Pulmonary artery endothelial cell (primary cell): ENCODE results near the gene PSD. TPM values are rescaled to one million over a fixed set of nuclear protein-coding genes. Genes with fewer than 3 reads are reported as not detected.
A peak's percentile ranks its signal among the peaks of the same experiment; 100 is the strongest.
"Not testable (repeated sequence)": the region's sequence is repeated elsewhere in the genome, so short reads cannot be mapped to it uniquely, and the experiment has no call there.

Experiments
- DNase-seq: peaks from one replicate; pipeline ENCODE4 v3.0.0-alpha.2; 2011; ENCODE audit warnings: low read depth, low spot score
- total RNA-seq: library from RNA; depleted of rRNA; stranded (reverse); fragments of >200 nt; gene quantifications from 2 replicates; pipeline ENCODE4 v1.2.3, GENCODE V29; 2014

Gene PSD
- total RNA-seq: 0.07 and 0.14 TPM in 2 replicates

DNA sequence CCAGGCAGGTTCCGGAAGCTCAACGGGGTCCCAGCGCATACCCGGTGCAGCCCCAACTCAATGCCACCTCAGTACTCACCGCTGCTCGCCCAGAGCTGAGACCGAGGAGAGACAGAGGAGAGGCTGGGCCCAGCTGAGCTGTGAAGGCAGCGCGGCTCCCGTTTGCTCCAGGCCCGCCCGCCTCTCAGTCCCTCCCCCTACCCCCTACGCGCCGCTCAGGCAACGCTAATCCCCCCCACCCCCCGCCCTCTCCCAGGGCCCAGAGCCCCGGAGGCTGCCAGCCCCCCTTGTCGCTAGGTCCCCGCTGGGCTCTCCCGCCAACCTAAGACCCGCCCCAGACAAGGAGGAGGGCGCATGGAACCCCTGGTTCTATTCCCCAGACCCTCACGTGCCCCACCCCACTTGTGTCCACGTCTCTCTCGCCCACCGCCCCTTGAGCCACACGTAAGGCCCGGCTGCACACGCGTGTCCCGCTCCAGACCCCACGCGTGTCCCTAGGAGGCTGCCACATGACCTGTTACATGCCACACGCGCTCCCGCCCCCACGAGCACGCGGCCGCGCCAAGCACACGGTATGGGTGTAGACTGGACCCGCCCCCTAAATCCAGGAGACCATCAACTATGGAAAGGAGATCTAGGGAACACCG is at the start of gene PSD:
TSS of gene PSD (minus strand) at position 164 of the 647 bp plus-strand sequence. CDS start 1,747 bp downstream, outside the sequence.
- no peak for DNase-seq

GRCh38 chr10:102467971-102468438 is 49.4 kb upstream of the PSD start:
- DNase-seq: no peak

DNA sequence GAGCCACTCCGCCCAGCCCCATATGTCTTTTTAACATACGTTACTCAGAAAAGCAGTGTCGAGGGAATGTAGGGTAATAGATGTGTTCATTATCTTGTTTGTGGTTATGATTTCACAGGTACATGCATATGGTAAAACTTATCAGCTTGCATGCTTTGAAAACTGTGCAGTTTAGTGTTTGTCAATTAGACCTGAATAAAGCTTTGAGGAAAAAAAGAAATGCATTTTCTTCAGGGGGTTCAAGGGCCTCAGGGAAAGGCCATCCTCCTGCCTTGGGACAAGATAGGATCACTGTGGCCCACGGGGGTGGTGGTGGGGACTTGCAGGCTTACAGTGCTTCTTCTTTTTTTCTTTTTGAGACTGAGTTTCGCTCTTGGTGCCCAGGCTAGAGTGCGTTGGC is 48.7 kb upstream of the PSD start:
- DNase-seq: no peak

DNA sequence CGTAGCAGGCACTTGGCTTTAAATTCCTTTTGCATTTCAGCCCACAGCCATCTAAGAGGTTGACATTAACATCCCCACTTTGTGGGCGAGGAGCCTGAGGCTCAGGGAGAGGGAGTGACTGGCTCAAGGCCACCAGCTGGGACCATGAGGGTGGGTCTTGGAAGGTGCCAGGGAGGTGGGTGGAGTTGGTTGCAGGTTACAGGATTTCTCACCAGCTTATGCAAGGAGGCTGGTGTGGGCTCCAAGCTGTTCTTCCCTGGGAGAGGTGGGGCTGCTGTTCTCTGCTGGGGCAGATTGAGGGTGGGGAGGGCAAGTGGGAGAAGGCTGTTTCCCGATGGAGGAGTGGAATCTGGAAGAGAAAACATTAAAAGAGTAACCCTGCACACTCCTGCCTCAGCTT is 46.9 kb upstream of the PSD start:
- no peak for DNase-seq

GRCh38 chr10:102463983-102464382 is 45.4 kb upstream of the PSD start:
- no peak for DNase-seq

DNA sequence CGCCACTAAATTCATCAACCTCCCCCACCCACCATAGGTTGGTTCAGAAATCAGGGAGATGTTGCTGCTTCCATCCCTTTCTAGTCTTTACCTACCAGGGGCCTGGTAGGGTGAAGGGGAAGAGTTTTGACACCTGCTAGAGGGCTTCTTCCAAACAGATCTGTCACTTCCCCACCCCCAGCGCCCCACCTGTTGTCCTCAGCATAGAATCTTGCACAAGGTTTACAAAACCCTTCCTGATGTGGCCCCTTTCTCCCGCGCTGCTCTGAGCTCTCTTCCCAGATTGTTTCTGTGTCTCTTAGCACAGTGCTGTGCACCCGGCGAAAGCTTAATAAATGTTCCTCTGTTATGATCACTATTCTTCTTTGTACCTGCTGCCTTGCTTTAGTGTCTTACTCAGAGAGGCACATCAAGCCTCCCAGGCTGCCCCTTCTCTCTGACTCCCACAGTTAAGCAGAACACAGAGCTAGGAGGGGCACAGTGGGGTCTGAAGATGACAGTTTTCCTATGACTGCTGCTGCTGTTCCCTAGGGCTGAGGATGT is 44.0 kb upstream of the PSD start:
- no peak for DNase-seq

- DNase-seq: no peak
These were observed 42.8 kb upstream of the PSD start for GRCh38 chr10:102461187-102462054.

DNA sequence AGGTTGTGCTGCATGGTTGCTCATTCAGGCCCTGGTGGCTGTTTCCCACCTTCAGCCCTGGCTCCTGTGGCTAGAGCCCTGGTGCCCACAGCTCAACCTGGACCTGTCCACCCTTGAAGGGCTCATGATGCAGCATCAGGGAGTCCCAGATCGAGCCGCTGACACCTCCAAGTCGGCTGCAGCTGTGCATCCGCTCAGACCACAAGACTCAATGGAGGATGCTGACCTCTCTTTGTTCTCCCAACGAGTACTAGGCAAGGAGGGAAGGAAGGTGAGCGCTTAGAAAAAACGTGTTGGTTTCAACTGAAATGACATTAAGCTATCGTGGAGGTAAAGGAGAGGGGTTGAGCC is 42.2 kb upstream of the PSD start:
- DNase-seq: no peak

GRCh38 chr10:102458656-102459055 is 40.1 kb upstream of the PSD start:
- no peak for DNase-seq

GRCh38 chr10:102457591-102458150 is 39.1 kb upstream of the PSD start:
- no peak for DNase-seq

GRCh38 chr10:102455893-102456471 is 37.4 kb upstream of the PSD start:
- DNase-seq: no peak

DNA sequence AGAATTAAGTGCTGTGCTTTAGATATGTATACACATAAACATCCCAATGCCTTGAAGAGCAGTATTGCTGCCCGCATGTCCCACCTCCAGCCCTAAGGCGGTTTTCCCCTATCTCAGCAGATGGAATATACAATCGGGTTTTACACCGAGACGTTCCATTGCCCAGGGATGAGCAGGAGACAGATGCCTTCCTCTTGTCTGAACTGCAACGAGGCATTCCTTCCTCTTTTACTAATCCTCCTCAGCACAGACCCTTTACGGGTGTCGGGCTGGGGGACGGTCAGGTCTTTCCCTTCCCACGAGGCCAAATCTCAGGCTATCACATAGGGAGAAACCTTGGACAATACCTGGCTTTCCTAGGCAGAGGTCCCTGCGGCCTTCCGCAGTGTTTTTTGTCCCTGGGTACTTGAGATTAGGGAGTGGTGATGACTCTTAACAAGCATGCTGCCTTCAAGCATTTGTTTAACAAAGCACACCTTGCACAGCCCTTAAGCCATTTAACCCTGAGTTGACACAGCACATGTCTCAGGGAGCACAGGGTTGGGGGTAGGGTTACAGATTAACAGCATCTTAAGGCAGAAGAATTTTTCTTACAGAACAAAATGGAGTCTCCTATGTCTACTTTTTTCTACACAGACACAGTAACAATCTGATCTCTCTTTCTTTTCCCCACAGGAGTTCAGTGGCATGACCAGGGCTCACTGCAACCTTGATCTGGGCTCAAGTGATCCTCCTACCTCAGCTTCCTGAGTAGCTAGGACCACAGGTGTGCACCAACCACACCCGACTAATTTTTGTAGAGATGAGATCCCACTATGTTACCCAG is 36.3 kb upstream of the PSD start:
- not testable (repeated sequence) for DNase-seq

DNA sequence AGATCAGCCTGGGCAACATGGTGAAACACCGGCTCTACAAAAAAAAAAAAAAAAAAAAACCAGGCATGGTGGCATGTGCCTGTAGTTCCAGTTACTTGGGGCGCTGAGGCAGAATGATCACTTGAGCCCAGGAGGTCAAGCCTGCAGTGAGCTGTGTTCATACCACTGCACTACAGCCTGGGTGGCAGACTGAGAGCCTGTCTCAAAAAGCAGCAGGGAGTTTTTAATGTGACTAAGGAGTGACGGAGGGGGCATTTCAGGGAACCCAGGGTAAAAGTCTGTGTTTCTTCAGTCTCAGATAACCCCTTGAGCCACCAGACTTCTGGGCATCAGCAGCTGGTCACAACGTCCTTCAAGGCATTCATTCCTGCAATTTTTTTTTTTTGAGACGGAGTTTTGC is 34.9 kb upstream of the PSD start:
- no peak for DNase-seq

DNA sequence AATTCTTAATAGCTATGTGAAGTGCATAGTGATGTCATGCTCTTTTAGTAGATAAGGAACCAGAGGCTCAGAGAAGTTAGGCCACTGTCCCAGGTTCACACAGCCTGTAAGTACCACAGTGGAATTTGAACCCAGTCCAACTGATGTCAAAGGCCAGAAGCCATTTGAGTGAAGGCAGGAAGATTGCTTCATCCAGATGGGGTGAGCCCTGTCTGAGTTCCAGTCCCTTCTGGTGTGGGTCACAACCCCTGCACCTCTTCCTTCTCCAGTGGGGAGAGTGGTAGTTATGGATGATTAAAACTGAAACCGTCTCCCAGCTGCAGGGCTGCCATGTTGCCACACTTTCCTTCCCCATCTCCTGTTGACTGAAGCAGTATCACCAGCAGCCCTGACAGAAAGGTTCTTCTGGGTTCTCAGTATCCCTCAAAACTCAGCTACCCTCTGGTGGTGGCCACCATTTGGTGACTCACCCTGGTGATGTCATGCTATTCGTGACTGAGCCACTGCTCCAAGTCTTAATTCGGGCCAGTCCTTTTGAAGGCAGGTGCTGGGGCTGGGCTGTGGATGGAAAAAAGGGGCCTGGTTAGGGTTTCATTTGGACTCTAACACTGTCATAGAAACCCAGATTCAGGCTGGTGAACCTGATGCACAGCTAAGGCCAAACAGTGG is 34.2 kb upstream of the PSD start:
- no peak for DNase-seq

- DNase-seq: no peak
These were observed 32.8 kb upstream of the PSD start, which contains the start of gene C10orf95 for GRCh38 chr10:102451105-102451969. TSS of gene C10orf95 (minus strand) at chr10:102451543. CDS start at chr10:102451093, 450 bp downstream.

DNA sequence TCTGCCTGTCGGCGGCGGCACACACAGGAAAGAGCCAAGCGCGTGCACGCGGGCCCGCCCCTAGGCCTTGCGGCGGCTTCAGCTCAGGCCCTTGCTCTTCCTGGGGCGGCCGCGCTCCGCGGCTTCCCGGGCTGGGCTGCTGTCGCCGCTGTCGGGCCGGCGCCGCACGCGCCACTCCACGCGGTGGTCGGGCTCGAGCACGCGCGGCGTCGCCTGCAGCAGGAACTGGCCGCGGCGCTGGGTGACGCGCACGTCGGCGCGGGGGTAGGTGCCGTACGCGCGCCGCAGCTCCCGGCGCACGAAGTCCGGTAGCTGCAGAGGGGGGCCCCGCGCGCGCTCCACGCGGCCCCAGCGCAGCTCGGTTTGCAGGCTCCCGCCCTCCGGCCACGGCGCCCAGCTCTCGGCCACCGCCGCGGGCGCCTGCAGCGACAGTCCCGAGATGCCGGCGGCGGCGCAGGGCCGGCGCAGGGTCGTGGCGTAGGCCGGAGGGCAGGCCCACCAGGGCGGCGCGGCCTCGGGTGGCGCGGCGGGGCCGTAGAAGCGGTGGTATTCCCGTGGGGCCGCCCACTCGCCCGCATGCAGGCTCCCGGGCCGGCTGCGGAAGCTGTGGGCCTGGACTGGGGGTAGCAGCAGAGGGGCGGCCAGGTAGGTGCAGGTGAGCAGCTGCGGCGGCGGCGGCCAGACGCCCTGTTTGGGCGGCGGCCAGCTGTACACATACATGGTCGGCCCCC is 32.0 kb upstream of the PSD start:
- DNase-seq: peak; percentile 24

- no peak for DNase-seq
These were observed 31.5 kb upstream of the PSD start for GRCh38 chr10:102450124-102450373.

- no peak for DNase-seq
These were observed 30.9 kb upstream of the PSD start for GRCh38 chr10:102449321-102450123.
